GM10847 (cell line): ENCODE measurements around the gene USH1C.

ENCODE experiments used
- POLR2A ChIP-seq: IDR thresholded peaks from 2 replicates; pipeline ENCODE4 v1.6.1; 2011; ENCODE audit not compliant: insufficient read length; ENCODE audit errors: extremely low read depth

USH1C gene

DNA sequence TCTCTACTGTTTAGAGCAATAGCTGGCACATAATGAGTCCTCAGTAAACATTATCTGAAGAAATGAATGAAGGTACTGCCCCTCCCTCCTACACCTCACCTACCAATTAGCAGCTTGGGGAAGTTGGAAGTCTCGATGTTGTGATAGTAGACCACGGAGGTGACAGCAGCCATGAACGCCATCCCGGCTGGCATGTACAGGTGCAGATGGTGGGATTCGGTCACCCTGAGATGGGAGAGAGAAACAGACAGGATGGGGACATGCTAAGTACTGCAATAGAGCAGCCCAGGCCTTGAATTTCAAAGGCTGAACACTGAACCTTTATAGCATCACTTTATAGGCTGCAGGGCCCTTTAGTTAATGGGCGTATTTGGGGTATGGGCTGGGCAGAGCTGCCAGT, 74.2 kb downstream of the USH1C start:
- TF ChIP-seq POLR2A: no peak

DNA sequence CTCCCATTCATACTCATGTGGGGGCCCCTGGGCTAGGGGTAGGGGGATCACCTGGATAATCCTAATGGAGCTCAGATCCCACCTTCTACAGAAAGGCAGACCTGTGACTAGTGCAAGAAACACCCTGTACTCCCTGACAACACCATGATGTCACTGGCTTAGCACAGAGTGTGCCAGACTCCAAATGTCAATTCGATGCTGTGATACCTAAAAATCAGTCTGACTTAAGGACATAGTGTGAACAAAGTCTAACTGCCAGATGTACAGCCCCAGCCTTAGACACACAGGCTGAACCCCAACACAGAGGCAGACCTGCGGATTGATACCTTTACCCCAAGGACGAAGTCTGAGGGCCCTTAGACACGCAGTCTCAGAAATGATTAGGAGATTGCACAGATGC, 76.1 kb downstream of the USH1C start:
- no peak for TF ChIP-seq POLR2A

DNA sequence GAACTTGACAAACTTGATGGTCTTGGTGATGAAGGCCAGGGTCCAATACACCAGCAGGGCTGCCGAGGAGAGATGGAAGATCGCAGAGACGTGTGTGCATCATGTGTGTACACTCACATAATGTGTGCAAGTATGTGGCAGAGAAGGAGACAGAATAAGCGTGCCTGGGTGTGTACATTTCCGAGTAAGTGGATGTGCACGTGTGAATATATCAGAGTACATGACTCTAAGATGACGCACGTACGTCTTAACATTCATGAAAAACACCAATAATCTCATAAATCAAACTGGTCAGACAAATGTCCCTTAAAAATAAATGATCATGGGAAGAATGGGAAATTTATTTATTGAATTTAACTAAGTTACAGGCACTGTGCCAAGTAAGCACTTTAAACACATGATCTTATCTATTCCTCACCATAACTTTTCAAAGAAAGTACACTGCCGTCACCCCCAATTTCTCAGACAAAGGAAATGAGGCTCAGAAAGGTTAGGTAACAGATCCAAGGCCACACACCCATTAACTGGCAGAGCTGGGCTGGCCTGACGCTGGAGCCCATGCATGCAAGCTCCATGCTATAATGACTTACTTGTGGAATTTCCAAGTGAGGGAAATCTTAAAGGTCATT, 80.6 kb downstream of the USH1C start:
- TF ChIP-seq POLR2A: no peak

DNA sequence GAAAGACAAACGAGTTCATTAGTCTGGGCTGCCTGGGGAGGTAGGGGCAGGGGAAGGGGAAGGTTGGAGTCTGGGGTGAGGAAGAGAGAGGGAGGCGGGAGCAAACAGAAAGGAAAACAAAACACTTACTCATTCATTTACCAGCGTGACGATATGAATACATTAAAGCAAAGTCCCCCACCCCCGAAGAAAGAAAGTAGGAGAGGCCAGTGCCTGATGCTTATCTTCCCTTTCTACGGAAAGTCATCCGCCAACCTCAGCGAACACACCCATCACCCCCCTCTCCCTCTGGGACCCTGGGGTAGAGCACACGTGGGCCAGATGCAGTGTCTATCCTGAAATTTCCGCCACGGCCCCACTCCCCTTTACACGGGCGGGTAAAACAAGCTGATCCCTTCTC, 81.3 kb downstream of the USH1C start:
- TF ChIP-seq POLR2A: no peak

DNA sequence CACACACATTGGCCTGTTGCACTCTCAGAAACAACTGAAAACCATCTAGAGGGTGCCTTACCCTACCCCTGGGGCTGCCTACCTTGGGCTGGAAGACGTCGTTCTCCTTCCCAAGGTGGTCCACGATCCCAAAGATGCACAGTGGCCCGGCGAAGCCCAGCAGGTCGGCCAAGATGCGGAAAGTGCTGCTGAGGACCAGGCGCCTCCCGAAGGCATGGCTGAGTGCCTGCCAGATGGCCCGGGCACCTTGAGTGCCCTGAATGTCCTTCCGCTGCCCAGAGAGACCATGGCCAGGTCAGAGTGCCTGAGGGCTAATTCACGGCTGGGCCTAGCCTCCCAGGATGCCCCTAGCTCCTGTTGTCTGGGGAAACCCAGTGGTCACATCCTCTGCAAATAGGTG, 83.8 kb downstream of the USH1C start:
- TF ChIP-seq POLR2A: no peak

DNA sequence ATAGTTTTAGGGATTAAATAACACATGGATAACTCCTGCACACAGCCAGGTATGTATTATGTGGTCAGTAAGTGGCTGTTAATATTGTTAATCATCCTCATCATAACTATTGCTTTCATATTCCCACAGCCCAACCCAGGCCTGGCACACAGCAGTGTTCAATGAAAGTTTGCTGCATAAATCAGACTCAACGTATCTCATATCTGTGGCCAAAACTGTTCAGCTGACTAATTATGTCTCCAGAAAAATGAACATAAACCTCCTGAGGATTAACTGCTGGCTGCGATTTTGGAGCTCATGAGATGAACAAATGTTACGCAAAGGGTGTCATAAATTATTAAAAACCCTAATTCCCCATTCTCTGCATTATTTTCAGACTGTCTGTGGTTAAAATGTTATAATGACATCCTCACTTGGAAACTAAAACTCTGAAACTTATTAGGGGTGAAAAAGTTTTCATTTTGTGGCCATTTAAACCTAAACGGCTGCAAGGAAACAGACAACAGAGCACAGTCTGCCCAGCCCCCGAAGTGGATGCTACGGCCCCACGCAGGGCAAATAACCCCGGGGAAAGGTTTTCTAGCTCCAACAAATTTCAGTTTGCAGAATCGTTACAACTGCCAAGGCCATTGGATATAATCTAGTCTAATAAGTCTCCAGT, 84.8 kb downstream of the USH1C start:
- TF ChIP-seq POLR2A: no peak

DNA sequence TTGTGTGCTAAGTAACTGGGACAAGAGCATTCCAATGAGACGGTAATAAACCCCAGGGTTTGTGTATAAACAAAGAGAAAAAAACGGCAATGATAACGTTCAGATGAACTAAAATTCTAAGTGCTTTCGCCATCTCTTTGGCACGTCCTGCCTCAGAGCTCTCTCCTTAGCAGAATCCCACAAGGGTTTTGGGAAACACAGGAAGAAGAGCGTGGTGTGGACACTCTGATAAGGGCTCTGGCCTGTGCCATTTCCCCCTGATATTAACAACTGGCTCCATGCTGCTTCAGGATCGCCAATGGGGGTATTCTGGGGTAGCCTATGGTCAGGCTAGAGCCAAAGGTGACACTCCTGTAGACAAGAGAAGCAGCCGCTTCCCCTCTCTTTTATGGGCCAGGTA, 85.9 kb downstream of the USH1C start:
- TF ChIP-seq POLR2A: no peak

DNA sequence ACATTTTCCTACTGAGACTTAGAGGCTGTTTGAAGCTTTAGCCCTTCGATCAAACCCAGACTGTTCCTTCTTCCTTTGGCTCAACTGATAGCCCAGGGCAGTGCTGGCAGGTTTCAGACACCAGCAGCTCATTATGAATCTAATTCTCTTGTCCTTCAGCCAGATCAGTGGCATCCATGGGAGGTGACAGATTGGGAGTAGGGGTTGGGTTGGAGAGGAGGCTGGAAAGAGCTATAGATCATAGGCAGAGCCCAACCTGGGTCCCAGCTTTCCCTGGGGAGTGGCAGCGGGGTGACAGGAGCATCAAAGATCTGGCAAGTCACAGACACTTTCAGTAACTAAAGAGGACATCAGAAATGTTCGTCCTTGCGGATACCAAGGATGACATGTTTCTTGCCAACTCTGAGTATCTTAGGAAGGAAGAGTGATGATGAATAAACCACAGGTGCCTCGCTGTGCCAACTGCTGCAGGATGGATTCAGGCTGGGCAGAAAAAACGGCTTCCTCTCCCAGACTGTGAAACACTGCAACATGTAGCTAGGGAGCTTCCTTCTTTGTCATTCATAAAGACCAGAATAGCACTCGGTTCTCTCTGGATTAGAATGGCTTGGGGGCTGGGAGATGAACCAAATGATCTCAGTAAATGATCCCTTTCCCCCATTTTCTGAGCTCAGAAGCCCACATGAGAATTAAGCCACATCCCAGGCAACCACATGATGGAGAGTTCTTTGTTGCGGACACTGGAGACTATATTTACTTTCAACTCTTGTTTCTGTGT, 86.6 kb downstream of the USH1C start:
- no peak for TF ChIP-seq POLR2A

DNA sequence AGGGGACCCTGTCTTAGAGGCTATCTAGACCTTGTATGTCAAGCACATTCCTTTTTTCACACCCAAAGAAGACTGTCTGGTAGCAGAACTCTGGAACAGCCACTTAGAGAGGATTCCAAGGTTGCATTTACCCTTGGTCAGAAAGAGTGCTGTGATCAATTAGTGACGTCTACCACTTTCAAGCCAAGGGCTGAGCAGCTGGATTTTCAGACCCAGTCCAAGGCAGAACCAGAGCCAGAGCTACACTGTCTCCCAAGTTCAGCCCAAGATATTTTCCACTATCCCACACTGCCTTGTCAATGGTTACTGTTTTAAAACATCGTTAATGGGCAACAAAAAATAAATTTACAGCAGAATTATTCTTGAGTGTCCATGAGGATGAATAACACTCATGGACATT, 91.5 kb downstream of the USH1C start:
- TF ChIP-seq POLR2A: no peak

DNA sequence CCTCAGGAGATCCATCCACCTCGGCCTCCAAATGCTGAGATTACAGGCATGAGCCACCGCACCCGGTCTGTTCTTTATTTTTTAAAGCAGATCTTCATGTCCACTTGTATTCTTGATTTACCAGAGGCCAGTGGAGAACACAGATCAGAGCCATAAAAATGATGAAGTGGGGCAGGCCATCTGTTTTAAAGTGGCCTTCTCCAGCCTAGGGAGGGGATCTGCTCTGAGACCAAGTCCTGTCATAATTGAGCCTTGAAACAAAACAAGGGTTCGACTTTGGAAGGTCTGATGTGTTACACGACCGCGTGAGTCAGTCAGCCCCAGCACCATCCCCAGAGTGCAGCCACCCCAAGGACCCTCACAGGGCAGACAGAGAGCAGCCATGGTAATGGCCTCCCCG, 95.1 kb downstream of the USH1C start:
- TF ChIP-seq POLR2A: no peak

DNA sequence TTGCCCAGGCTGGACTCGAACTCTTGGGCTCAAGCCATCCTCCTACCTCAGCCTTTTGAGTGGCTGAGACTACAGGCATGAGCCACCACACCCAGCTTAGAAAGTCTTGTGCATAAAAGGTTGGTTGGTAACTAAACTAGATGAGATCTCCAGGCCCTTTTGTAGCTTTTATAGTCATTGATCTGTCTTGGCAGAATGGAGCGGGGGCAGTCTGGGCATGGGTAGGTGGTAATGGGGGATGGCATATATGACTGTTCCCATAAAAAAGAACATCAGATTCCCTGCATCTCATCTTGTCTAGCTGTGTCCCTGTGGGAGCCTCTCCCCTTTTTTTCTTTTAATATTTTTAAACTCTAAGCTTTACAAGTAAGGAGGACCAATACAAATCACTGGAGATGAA, 97.7 kb downstream of the USH1C start:
- no peak for TF ChIP-seq POLR2A

DNA sequence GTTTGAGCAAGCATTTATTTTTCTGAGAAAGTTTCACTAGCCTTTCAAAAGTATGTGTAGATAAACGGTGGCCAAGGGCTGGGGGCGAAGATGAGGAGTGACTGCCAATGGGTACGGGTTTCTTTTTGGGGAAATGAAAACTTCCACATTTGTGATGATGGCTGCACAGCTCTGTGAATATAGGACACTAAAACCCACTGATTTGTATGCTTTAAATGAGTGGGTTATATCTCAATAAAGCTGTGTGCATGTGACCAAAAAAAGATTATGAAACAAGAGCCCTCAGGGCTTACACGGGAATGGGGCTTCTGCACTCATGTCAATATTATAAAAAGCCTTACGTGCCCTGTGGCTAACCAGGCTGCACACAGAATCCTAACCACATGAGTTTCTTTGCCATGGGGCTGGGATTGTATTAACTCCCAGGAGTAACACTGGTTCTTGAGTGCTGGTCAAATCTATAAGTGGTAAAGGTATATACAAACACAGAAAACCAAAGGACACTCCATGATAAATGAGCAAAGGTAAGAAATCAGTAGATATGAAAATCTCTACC, 98.9 kb downstream of the USH1C start:
- no peak for TF ChIP-seq POLR2A

DNA sequence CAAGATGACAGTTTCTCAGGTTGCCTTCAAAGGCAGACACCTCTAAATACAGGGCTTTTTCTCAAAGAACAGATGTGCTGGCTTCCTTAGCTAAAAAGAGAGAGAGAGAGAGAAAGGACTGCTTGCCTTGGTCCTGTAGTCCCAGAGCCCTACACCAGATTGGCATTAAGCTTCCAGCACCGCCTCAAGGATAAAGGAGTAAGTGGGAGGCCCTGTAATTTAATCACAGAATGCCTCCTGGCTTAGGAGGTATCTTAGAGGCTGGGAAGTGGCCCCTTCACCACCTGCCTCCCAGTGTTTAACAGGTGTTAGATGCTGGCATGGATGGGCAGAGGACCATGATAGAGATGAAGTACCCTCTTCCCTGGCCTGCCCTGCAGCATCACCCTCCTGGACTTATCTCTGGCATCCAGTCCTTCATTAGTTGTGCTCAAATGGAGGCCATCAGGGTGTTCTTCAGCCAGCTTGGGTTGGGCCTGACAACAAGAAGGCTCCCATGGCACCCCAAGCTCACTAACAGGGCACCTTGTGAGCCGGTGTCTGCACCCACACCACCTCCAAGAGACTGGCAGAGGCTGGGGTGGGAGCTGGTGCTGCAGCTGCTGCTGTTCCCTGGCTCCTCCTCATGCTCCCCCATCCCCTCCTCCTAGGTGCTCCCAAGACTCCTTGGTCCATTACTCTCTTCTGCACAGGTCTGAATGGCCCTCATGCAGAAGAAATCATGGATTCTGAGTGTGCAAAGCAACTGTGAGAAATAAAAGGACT, 100.1 kb downstream of the USH1C start:
- TF ChIP-seq POLR2A: no peak
